Kidney (tissue), 14 donors: Measurements from ENCODE around the gene NLRP11. TPM values are rescaled to one million over a fixed set of nuclear protein-coding genes. Genes with fewer than 3 reads are reported as not detected.

Experiments used
- DNase-seq, 5 donors: peaks; one replicate each; pipeline ENCODE4 v3.0.0-alpha.2; 2013 to 2020
- FAIRE-seq: peaks from 2 replicates; lab custom pipeline; 2012; peaks lifted over from hg19 to GRCh38; lab: Jason Lieb, UNC
- H3K27ac ChIP-seq, 2 donors: one replicate each; pipeline ENCODE4 v1.7.0; 2013; ENCODE audit warnings: low read depth in 2 of 2, low read length in 2 of 2, inconsistent platforms in 1 of 2
- H3K27me3 ChIP-seq: one replicate; pipeline ENCODE4 v1.7.1; 2013; ENCODE audit warnings: low read length, inconsistent platforms; ENCODE audit not compliant: control insufficient read depth, insufficient read depth
- H3K36me3 ChIP-seq, 3 donors: one replicate each; pipeline versions ENCODE4 v1.7.0 to v1.7.1; 2013; ENCODE audit warnings: low read length in 3 of 3, control low read depth in 1 of 3, inconsistent platforms in 1 of 3; ENCODE audit not compliant: insufficient read depth in 3 of 3, control insufficient read depth in 2 of 3
- H3K4me1 ChIP-seq, 3 donors: one replicate each; pipeline versions ENCODE4 v1.7.0 to v1.7.1; 2013; ENCODE audit warnings: low read length in 3 of 3, inconsistent platforms in 1 of 3, low read depth in 1 of 3; ENCODE audit not compliant: control insufficient read depth in 2 of 3, insufficient read depth in 2 of 3
- H3K4me3 ChIP-seq, 3 donors: one replicate each; pipeline versions ENCODE4 v1.7.0 to v1.8.1; 2013; ENCODE audit warnings: low read length in 3 of 3, control low read depth in 1 of 3, inconsistent platforms in 1 of 3
- H3K9ac ChIP-seq, 3 donors: one replicate each; pipeline versions ENCODE4 v1.7.0 to v1.7.1; 2013; ENCODE audit warnings: low read length in 3 of 3, control low read depth in 1 of 3, inconsistent platforms in 1 of 3
- H3K9me3 ChIP-seq, 3 donors: one replicate each; pipeline versions ENCODE4 v1.7.0 to v1.7.1; 2013; ENCODE audit warnings: low read length in 3 of 3, control low read depth in 1 of 3, inconsistent platforms in 1 of 3; ENCODE audit not compliant: control insufficient read depth in 2 of 3, insufficient read depth in 1 of 3
- CTCF ChIP-seq: IDR thresholded peaks from 3 replicates; pipeline ENCODE4 v1.5.1; 2012; ENCODE audit warnings: mild to moderate bottlenecking, moderate library complexity, borderline replicate concordance; ENCODE audit not compliant: insufficient read depth; ENCODE audit errors: extremely low read depth
- intact Hi-C: fragments of 100-400 bp; cut with DNase I; formaldehyde crosslinking; loops from one replicate; pipeline ENCODE4 v1.11.1; 2022
- polyA plus RNA-seq: library from polyadenylated mRNA; stranded (reverse); fragments of 350-450 nt; fragmentation: Illumina TruSeq; extraction: RNeasy Lipid Tissue Mini Kit (QIAGEN cat#74804); gene quantifications from one replicate; pipeline ENCODE4 v1.2.3, GENCODE V29; 2014; ENCODE audit warnings: low read depth, low replicate concordance; ENCODE audit not compliant: insufficient read depth
- total RNA-seq: library from RNA; stranded (reverse); fragmentation: NEBNext Ultra II Directional; extraction: Animal tissue kit (Norgen Biotek cat#: 25700); gene quantifications from one replicate; pipeline ENCODE4 v1.2.1, GENCODE V29; 2021
- donor health status: control.
- donor health status: control.
- donor health status: control.
- donor health status: control.
- donor health status: control.
- donor health status: DM: yes; HTN: yes; CAD: no.
- donor health status: Normal renal cell carcinoma (clear cell type).

NLRP11 gene
- total and polyA plus RNA-seq, 2 donors from 2014 or later: 0.35 TPM; not detected in 1

- no peaks in the 10 kb centered on the region for H3K9me3 ChIP-seq
- no peaks in the 10 kb centered on the region for H3K4me1 ChIP-seq
- no peaks in the 10 kb centered on the region for H3K36me3 ChIP-seq
- intact Hi-C loops: no loop called here
- no peaks in the 10 kb centered on the region for H3K27me3 ChIP-seq
- no peak overlapping the region for H3K9ac ChIP-seq
- FAIRE-seq (no peak), DNase-seq (no peak)
- no peak overlapping the region for H3K27ac ChIP-seq
- TF ChIP-seq CTCF: no peak
- no peak overlapping the region for H3K4me3 ChIP-seq
Observed at GRCh38 chr19:55858401-55858800, 26.6 kb upstream of the NLRP11 start.

- no peak overlapping the region for H3K27ac ChIP-seq
- H3K9ac ChIP-seq: no peak overlapping the region
- H3K27me3 ChIP-seq: no peaks in the 10 kb centered on the region
- intact Hi-C loops: no loop called here
- no peaks in the 10 kb centered on the region for H3K9me3 ChIP-seq
- DNase-seq (no peak), FAIRE-seq (no peak)
- TF ChIP-seq CTCF: no peak
- H3K36me3 ChIP-seq: no peaks in the 10 kb centered on the region
- no peak overlapping the region for H3K4me3 ChIP-seq
- no peaks in the 10 kb centered on the region for H3K4me1 ChIP-seq
Observed at GRCh38 chr19:55857974-55858373, 26.2 kb upstream of the NLRP11 start.

- intact Hi-C loops: no loop called here
- no peak for TF ChIP-seq CTCF
- DNase-seq (no peak), FAIRE-seq (no peak)
- Histone ChIP-seq H3K27me3 (no peaks in the 10 kb centered on the region), H3K9me3 (no peaks in the 10 kb centered on the region), H3K4me3 (no peak overlapping the region), H3K36me3 (no peaks in the 10 kb centered on the region), H3K4me1 (no peaks in the 10 kb centered on the region), H3K9ac (no peak overlapping the region), H3K27ac (no peak overlapping the region)
Observed at GRCh38 chr19:55857149-55857548, 25.4 kb upstream of the NLRP11 start.

GRCh38 chr19:55855160-55855559 lies 23.4 kb upstream of the NLRP11 start:
- no peak overlapping the region for H3K27ac ChIP-seq
- H3K4me1 ChIP-seq: no peaks in the 10 kb centered on the region
- no peaks in the 10 kb centered on the region for H3K9me3 ChIP-seq
- no peaks in the 10 kb centered on the region for H3K36me3 ChIP-seq
- DNase-seq (no peak), FAIRE-seq (no peak)
- intact Hi-C loops: no loop called here
- no peaks in the 10 kb centered on the region for H3K27me3 ChIP-seq
- TF ChIP-seq CTCF: no peak
- H3K4me3 ChIP-seq: no peak overlapping the region
- H3K9ac ChIP-seq: no peak overlapping the region
